C4-2B (cell line): Measurements from ENCODE around the gene CUEDC2.

Experiments used
- CTCF ChIP-seq: fragments of 450-650 bp; conservative IDR thresholded peaks from 2 replicates; pipeline ENCODE4 v1.5.1; 2017; ENCODE audit warnings: mild to moderate bottlenecking
- ZFX ChIP-seq: fragments of 450-650 bp; IDR thresholded peaks from 2 replicates; pipeline ENCODE4 v1.6.1; 2017

GRCh38 chr10:102467318-102467717 lies 34.9 kb upstream of the CUEDC2 start:
- TF ChIP-seq CTCF (no peak), ZFX (no peak)
